Parathyroid adenoma (tissue), 2 donors: Measurements from ENCODE around the gene GINS1.

Experiments
- H2AFZ ChIP-seq: fragments of 300-600 bp; sonication (generic); one replicate; pipeline ENCODE4 v1.7.0; 2017; ENCODE audit warnings: antibody characterized with exemption, mild to moderate bottlenecking
- H3K27ac ChIP-seq: fragments of 300-600 bp; sonication (generic); one replicate; pipeline ENCODE4 v1.7.0; 2017
- H3K27me3 ChIP-seq: fragments of 300-600 bp; sonication (generic); one replicate; pipeline ENCODE4 v1.7.0; 2017; ENCODE audit warnings: low read length; ENCODE audit not compliant: control insufficient read depth, insufficient read depth
- H3K36me3 ChIP-seq: fragments of 300-600 bp; sonication (generic); one replicate; pipeline ENCODE4 v1.7.0; 2017; ENCODE audit warnings: low read length; ENCODE audit not compliant: control insufficient read depth, insufficient read depth
- H3K4me1 ChIP-seq: fragments of 300-600 bp; sonication (generic); one replicate; pipeline ENCODE4 v1.7.0; 2017; ENCODE audit warnings: control low read depth
- H3K4me2 ChIP-seq: fragments of 300-600 bp; sonication (generic); one replicate; pipeline ENCODE4 v1.7.0; 2017; ENCODE audit warnings: low read length
- H3K4me3 ChIP-seq: fragments of 300-600 bp; sonication (generic); one replicate; pipeline ENCODE4 v1.7.0; 2017; ENCODE audit warnings: low read depth, low read length
- H3K79me2 ChIP-seq: fragments of 300-600 bp; sonication (generic); one replicate; pipeline ENCODE4 v1.7.0; 2017; ENCODE audit warnings: control low read depth
- H3K9ac ChIP-seq: fragments of 300-600 bp; sonication (generic); one replicate; pipeline ENCODE4 v1.7.0; 2017; ENCODE audit warnings: mild to moderate bottlenecking
- H3K9me3 ChIP-seq: fragments of 300-600 bp; sonication (generic); one replicate; pipeline ENCODE4 v1.7.0; 2017; ENCODE audit warnings: low read length; ENCODE audit not compliant: control insufficient read depth
- CTCF ChIP-seq: fragments of 300-600 bp; sonication (generic); IDR thresholded peaks from one replicate; pipeline ENCODE4 v1.7.0; 2017; ENCODE audit warnings: antibody characterized with exemption, mild to moderate bottlenecking
- donor health status: primary hyperparathyroidism.

The GINS1 gene

GRCh38 chr20:25494506-25495188 is 87.2 kb downstream of the GINS1 start:
- Histone ChIP-seq H3K4me2 (no peak overlapping the region), H3K4me3 (no peak overlapping the region), H3K79me2 (peaks cover 8% of the 10 kb centered on the region), H3K4me1 (peaks cover 9% of the 10 kb centered on the region), H2AFZ (no peak overlapping the region), H3K9ac (no peak overlapping the region), H3K27me3 (no peaks in the 10 kb centered on the region), H3K9me3 (no peaks in the 10 kb centered on the region), H3K27ac (no peak overlapping the region), H3K36me3 (no peaks in the 10 kb centered on the region)
- no peak for TF ChIP-seq CTCF

- Histone ChIP-seq H3K9me3 (no peaks in the 10 kb centered on the region), H3K27me3 (no peaks in the 10 kb centered on the region), H3K4me2 (no peak overlapping the region), H3K79me2 (peaks cover 10% of the 10 kb centered on the region), H3K4me1 (peaks cover 9% of the 10 kb centered on the region), H3K36me3 (no peaks in the 10 kb centered on the region), H3K4me3 (no peak overlapping the region), H3K27ac (no peak overlapping the region), H2AFZ (no peak overlapping the region), H3K9ac (no peak overlapping the region)
- no peak for TF ChIP-seq CTCF
Measured at GRCh38 chr20:25495189-25495824, 87.8 kb downstream of the GINS1 start.

- Histone ChIP-seq H3K79me2 (peaks cover 10% of the 10 kb centered on the region), H3K27ac (no peak overlapping the region), H2AFZ (no peak overlapping the region), H3K27me3 (no peaks in the 10 kb centered on the region), H3K4me1 (peaks cover 9% of the 10 kb centered on the region), H3K4me2 (no peak overlapping the region), H3K4me3 (no peak overlapping the region), H3K36me3 (no peaks in the 10 kb centered on the region), H3K9me3 (no peaks in the 10 kb centered on the region), H3K9ac (no peak overlapping the region)
- TF ChIP-seq CTCF, result no peak
Measured at GRCh38 chr20:25496165-25496967, 88.9 kb downstream of the GINS1 start.

- no peak for TF ChIP-seq CTCF
- peak overlapping the region; percentile 39 for H3K4me2 ChIP-seq
- H3K79me2 ChIP-seq, result peaks cover 10% of the 10 kb centered on the region
- H2AFZ ChIP-seq, result no peak overlapping the region
- H3K36me3 ChIP-seq, result no peaks in the 10 kb centered on the region
- no peak overlapping the region for H3K4me3 ChIP-seq
- peaks cover 9% of the 10 kb centered on the region for H3K4me1 ChIP-seq
- H3K9me3 ChIP-seq, result no peaks in the 10 kb centered on the region
- H3K27me3 ChIP-seq, result no peaks in the 10 kb centered on the region
- no peak overlapping the region for H3K27ac ChIP-seq
- no peak overlapping the region for H3K9ac ChIP-seq
Measured at GRCh38 chr20:25496968-25497401, 89.5 kb downstream of the GINS1 start.
